ENCODE measurements around the gene THEMIS.

DNA sequence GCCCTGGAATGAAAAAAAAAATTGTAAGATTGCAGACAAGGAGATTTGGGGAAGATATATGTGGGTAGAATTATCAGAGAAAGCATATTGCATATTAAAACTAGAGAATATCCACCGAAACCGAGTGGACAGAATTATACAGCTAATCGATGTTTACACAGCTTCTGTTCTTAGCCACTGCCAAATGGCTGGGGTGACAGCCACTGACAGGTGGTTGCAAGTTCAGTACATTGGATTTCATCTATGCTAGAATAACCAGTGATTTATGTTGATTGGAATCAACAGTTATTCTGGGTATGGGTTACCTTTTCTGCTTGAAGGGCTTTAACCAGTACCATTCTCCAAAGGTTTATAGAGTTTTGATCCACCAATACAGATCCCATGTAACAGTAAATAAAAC, 48.4 kb upstream of the THEMIS start:
- TF ChIP-seq POLR2A (IDR thresholded peaks at IDR 0.05; ENCODE audit: low read length) (no peak), GATA1 (IDR thresholded peaks at IDR 0.05; ENCODE audit: low read depth, low read length) (no peak)

Data from erythroblast (primary cell).